T-helper 2 cell (primary cell): Measurements from ENCODE around the gene KMT2D.
"Not testable (repeated sequence)": the region's sequence is repeated elsewhere in the genome, so short reads cannot be mapped to it uniquely, and the experiment has no call there.

Source experiments
- DNase-seq, 5 experiments: peaks; one replicate each; pipeline versions ENCODE4 v3.0.0 to v3.0.0-alpha.2; 2012 to 2022

KMT2D gene

DNA sequence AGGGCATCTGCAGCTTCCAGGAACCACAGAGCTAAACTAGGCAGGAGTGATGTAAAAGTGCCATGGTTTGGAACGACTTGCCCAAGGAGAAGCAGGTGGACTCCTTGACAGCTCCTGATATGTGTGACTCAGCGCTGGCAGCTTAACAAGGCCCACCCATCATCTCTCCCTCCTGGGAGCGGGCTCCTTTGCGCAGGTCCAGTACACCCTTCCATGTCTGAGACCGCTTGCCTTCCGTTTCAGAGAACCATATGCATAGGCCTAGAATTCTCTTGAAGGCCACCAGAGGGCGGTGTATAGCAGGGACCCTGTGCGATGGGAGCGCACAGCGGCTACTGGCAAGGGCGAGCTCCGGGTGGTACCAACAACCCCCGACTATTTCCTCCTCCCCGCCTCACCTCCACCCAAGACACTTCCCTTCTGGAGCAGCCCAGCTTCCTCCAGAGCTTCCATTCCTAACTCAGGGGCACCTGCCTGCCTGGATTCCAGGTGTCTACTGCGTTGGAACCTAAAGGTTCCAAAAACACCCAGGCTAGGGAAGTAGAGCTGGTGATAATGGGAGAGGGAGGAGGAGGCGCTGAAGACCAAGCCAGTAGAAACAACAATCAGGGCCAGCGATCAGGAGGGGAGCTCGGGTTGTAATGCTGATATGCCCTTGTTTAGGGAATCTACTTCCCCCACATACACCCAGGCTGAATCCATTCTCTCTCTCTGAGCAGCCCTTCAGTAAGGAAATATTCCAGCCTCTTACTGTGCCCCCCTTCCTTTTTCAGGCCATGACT, 27.7 kb upstream of the KMT2D start:
- DNase-seq, result peak in 4 of 5 experiments; percentile 29 to 81 (median 54)

DNA sequence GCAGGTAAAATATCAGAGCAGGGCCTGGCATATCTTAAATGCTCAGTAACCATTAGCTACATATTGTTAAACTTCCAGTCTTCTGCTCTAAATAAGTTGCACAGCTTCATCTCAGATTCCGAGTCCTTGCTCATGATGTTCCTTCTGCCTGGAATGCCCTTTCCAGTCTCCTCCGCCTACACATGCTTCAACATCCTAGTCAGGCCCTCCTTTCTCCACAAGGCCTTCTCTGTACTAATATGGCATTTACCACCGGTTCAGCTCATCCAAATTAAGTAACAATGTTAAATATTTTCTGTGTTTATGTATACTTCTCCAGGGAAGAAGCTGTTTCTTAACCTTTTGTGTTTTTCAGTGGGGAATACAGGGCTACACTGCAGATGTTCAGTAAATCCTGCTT, 25.5 kb upstream of the KMT2D start:
- DNase-seq, result no peak

DNA sequence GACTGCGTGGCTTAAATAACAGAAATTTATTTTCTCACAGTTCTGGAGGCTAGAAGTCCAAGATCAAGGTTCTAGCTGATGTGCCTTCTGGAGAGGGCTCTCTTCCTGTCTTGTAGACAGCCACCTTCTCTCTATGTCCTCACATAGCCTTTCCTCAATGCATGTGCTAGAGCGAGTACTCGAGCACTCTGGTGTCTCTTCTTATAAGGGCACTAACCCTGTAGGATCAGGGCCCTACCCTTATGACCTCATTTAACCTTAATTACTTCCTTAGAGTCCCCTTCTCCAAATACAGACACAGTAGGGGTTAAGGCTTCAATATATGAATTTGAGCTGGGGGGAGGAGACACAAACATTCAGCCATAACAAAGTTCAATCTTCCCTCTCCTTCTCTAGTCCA, 23.8 kb upstream of the KMT2D start:
- no peak for DNase-seq

DNA sequence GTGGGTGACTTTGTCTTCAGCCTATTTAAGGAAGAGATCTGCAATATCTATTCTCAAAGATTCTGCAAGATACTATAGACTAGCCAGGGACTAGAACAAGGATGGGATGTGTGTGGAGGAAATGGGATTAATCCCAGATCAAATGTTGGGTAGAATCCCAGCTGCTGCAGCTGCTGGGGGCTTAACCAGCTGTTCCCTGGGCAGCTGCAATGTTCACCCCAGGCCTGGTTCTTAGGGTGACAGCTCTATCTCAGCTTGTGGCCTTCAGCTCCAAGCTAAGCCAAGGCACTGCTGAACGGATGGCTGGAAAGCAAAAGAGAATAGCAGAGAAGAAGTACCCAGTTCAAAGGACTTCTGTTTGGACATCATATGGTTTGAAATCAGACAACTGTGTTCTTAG, 19.2 kb upstream of the KMT2D start:
- no peak for DNase-seq

DNA sequence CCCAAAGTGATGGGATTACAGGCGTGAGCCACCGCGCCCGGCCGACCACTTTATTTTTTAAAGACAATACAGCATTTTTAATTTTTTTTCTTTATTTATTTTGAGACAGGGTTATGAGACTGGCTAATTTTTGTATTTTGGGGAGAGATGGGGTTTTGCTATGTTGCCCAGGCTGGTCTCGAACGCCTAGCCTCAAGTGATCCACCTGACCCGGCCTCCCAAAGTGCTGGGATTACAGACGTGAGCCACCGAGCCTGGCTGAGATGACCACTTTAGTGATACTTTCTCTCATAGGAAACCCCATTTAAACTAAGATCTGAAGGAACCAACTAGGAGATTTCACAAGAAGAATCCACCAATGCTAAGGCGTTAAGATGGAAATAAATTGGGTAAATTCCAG, 10.4 kb upstream of the KMT2D start:
- DNase-seq, result no peak

DNA sequence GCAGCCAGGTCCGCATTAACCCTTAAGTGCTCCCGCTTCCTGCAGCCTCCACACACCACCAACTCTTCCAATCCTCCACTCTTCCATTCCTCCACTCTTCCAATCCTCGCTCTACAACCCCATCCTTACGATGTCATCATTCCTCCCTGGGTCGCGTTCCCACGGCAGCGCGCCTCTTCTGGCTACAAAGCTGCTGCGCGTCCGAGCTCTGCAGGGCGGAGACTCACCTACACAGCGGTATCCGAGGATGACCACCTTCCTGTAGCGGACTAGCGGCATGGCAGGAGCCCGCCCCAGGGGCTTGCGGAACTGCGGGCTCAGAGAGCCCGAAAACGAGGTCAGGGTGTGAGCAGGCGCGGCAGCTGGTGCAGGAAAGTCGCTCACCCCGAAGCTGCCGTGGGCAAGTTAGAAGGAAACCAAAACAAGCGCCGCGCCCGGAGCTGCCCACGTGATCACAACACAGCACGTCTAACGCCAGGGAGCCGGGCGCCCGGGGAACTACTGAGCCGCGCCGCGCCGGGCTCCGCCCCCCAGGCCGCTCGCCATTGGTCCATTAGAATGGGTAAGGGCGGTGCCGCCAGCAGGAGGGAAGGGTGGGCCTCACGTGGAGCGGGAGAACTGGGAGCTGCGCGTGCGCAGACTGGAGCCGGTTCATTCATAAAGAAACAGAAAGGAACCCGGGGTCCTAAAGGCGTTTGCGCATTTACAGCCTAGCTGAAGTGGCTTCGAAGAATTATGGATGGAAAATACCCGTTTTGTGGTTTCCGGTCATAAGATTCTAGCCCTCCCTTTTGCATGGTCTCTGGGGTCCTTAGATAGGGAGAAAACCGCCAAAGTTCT, 9.1 kb upstream of the KMT2D start, which contains the start of gene RHEBL1:
Gene RHEBL1 (minus strand): TSS at position 473 of the 840 bp plus-strand sequence. CDS start 194 bp downstream, at position 279.
- peak; percentile 97 to 99 (median 98) for DNase-seq

DNA sequence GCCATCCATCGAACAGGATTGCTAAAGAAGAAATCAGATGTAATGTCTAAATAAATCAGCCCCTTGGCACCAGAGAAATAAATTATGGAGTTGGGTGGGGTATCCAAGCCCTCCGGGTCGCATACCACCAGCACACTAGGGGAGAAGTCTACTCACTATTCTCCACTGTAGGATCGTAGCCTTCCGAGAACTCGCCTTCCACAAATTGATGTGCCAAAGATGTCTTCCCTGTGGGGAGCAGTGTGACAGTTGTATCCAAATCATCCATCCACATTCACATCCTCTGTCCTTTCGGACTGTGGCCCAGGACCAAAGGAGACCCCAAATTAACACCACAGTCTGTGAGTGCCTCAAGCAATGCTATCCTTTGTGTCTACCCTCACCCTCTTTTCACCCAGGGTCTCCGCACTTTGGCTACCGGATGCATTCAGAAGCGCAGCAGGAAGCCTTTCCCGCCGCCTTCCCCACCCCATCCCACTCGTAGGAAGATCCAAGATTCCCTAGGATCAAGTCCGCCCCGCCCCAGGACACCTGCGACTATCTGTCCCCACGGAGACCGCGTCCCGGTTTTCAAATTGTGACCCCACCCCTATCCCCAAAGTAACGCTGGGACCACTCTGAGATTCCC, 8.4 kb upstream of the KMT2D start:
- no peak for DNase-seq

DNA sequence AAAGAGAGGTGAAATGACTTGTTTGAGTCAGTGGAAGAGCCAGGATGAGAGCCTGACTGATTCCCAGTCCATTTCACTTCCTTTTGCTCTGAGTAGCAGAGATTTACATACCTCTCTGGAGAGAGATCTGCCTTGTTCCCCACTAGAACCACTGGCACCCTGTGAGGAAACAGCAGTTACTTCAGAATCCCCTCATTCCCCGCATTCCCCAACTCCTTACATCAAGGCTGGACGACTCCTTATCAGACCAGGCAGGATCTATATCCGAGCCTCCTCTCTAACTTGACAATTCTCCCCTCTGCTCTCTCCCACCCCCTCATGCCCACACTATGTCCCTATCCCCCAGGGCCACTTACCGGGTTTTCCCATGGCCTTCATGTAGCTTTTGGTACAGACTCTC, 5.5 kb upstream of the KMT2D start:
- no peak for DNase-seq

DNA sequence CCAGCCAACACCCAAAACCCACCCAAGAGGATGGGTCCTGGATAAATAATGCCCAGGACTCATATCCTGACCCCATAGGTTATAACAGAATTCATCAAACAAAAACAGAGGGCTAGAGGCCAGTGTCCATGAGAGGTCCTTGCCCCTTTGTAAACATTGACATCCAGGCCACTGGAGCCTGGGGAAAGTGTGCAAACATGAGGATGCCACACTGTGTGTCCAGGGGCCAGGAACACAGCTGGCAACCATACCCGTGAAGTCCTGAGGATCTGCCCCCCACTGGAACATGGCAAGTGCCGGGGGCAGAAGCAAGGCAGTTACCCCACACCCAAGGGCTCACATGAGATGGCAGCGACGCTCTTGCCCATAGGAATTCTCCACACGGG, 4.2 kb upstream of the KMT2D start:
- no peak for DNase-seq

DNA sequence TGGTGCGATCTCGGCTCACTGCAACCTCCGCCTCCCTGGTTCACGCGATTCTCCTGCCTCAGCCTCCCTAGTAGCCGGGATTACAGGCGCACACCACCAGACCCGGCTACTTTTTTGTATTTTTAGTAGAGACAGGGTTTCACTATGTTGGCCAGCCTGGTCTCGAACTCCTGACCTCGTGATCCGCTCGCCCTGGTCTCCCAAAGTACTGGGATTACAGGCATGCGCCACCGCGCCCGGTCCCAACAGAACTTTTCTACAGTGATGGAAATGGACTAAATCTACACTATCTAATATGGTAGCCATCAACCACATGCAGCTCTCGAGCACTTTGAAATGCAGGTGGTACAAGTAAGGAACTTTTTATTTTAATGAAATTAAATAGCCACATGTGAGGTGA, 1.3 kb upstream of the KMT2D start:
- DNase-seq, result not testable (repeated sequence)

DNA sequence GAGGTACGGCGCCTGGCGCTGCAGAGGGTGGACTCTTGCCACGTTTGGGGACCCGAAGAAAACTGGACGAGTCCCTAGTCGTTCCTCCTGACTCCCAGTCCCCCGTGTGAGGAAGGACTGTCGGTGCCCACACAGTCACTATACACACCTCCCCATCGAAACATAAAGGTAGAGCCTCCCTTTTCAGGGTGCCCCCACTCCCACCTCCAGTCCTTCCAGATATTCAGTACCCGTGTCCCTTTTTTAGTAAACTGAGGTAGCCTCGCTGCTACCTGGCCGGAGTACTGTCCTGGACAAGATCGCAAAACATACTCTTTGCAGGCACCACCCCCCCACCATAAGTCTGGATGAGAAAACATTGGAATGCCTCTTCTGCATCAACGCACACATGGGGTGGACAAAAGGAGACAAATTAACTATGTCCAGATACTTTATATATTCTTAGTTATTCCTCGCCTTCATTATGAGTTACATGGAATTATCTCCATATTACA, 610 bp upstream of the KMT2D start:
- no peak for DNase-seq

DNA sequence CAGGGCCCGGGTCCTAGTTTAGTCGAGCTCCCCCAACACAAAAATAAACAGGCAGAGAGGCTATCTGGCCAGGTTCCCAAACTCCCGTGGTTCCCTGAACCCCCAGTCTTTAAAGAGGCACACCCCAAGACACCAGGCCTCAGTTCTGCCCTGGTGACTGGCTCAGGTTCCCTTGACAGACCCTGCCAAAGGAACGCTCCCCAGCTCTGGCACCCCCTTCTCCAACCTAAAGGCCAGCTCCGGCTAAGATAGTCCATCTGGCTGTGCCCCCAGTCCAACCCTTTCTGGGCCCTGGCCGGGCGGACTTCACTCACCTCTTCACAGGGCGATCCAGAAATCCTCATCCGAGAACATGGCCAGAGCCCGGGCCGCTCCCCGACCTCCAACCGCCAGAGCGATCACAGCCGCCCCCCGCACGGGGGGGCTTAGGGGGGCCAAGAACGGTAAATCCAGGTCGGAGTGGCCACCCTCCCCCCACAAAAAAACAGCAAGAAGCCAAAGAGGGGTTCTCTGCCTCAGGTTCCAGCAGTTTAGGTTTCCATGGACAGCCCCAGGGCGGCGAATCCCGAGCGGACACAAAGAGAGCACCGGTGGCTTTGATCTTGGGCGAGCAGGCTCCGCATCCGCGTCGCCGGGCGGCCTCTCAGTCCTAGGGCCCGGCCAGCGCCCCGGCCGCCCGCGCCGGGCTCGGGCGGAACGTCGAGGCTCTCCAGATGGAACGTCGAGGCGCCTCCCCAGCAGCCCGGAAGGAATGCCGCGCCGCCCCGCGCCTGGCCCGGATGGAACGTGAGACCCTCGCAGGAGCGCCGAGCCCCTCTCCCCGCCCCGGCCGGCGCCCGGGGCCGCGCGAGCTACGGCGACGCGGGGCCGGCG, 1.1 kb downstream of the KMT2D start:
- peak in 1 of 5 experiments; percentile 37 for DNase-seq

DNA sequence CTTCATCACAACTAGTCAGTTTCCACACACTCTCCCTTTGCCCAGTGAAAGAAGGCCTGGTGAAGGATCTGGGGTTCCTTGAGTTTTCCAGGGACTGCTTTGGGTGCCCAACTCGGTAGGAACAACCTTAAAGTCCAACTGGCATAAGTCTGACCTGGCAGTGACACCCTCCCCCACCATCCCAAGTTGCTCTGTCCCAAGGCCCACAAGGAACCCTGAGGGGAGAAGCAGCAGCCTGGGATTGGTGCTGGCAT, 1.6 kb downstream of the KMT2D start:
- DNase-seq, result no peak

DNA sequence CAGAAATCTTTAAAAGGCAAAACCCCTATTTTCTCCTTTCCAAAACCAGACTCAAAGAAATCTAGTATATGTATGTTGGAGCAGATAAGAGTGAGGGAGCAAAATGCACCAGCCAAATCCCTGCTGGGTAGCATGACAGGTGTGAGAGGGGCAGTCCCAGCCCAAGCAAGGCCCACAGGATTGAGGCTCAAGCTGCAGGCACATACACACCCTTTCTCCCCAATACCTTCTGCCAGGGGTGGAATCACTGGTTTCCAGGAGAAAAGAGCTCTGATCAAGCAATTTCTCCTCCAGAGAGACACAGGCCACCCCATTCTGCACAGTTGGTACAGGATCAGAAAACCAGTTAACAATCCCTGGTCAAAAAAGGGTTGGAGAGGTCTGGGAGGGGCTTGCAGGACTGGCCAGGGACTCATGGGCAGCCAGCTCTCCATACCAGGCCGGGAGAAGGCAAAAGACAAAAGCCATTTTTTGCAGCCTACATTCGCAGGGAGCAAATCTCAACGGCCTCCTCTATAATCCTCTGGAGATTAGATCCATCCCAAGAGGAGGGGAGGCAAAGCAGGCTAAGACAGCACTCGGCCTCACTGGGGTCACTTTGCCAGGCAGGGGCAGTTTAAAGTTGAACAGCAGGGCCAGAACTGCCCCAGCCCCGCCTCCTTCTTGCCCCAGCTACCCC, 2.1 kb downstream of the KMT2D start:
- DNase-seq, result no peak

DNA sequence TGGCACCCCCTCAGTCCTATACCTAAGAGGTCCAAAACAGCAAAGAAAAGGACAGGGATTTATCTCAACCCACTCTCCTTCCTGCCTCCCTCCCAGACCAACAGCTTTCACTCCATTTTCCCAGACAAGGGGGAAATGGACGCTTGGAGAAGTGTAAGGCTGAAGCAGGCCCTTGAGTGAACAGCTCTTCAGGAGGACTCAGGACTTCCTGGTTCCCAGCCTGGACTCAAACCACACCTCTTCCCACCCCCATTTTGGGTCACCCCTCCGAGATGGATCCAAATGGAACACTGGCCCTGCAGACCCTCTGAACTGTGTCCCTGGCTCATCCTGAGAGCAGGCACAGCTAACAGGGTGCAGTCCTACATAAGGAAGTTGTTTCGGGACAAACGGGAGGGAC, 2.7 kb downstream of the KMT2D start:
- no peak for DNase-seq

DNA sequence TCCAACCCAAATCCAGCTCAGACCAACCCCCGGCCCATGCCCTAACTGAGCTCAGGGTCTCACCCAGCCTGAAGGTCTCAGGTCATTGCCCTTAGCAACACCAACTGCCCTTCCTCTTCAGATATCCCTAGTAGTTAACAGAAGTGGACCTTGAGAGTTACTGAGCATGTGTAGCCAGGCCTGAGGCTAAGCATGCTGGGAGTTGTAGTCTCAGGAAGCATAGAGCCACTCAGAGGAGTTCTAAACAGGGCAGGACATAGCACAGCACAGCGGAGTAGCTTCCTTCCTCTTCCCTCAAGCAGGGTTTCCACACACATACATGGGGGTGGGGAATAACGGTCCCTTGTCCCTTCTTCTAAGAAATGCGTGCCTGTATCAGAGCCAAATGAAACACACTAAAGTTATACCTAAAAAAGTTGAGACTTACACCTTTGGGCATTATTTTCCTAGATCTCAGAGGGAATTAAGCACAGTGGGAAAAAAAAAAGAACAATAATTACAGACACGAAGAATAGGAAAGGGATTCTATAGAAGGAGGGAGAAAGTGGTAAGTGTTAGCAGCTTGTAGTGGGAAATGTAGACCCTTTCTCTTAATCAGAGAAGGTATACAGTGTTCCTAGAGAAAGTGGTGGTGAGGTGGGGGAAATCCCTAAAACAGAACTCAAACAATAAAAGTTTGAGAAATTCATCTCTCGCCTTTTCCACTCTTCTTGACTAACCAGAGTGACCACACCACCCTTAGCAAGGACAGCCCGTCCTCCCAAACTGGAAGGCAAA, 4.4 kb downstream of the KMT2D start:
- peak in 4 of 5 experiments; percentile 10 to 77 (median 40) for DNase-seq

DNA sequence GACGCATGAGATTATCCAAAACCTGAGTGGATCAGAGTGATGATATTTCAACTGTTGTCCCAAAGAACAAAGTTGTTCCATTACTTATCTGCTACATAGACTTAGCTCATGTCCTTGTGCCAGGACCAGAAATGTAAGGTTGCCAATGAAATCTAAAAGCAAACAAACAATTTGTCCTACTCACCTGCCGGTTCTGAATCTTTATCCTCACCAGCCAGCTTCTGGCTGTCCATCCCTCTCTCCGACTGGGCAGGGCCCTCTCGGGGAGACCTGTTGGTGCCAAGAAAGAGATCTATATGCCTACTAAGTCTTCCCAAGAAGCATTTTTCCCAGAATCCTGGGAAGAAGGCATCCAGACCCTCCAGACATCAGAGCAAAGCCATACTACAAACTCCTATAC, 5.5 kb downstream of the KMT2D start:
- DNase-seq, result no peak

DNA sequence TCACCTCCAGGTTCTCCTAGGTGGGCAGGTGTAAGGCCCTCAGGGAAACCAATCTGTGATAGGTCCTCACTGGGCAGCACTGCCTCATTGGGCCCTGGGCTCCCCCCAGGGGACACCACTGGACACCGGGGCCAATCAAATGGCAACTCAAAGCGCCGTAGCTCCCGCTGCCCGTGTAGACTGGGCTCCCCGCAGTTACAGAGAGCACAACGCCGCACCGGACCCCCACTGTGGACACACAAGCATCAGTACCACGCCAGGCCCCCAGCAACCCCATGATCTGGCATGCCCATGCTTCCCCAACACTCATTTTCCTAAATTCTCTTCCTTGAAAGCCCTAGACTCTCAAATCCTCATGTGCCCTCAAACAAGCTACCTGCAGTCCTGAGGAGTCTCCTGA, 6.1 kb downstream of the KMT2D start:
- no peak for DNase-seq

DNA sequence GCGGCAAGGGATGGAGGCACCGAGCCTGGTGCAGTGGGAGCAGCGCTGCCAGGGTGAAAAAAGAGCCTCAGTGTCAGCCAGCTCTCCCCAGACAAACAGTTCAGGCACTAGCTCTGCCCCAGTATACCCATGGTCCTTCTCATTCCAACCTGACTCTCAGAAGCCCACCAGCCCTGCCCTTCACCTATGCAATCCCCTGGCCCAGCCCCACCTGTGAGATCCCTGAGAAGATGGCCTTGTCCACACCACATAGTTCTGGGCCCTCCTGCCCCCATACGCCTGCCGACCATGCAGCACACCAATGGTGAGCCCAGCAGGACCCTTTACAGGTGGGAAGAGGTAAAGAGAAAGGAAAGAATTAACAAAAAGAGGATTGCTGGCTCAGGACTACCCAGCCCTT, 6.5 kb downstream of the KMT2D start:
- no peak for DNase-seq

DNA sequence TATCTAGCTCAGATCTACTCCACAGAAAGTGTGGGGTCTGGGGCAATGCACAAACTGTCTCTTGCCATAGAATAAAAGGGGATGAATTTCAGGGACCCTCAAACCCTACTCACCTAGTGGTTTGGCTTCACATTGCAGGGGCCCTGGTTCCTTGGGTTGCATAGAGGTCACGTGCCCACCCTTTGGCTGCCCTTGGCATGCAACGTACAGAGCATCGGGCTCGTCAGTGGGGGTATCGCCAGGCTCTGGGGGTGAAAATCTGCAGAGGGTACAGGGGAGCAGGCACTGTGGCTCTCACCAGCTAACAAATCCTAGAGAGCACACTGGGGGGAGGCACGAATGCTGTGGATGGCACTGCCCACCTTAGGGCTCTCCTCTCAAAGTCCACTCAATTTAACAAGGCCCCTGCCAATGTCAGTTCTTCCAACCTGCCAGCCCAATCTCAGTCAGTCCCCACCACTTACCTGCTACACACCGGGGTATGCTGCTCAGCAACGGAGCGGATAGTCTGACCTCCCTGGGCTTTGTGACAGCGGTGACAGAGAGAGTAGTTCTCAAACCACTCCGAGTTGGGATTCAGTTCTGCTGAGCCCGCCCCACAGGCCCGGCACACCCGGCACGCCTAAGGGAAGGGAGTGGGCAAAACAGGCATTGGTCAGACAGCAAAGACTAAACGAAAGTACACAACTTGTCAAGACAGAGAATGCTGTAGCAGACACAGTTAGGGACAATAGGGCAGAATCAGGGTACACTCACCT, 8.0 kb downstream of the KMT2D start:
- DNase-seq, result no peak
